CD4-positive, alpha-beta T cell (primary cell): ENCODE results near the gene BMPR2. TPM values are rescaled to one million over a fixed set of nuclear protein-coding genes. Genes with fewer than 3 reads are reported as not detected.

Experiments used
- ATAC-seq: fragments of 200-7000 bp; cut with Tn5 transposase; one replicate; pipeline ENCODE4 v1.10.0; 2022; ENCODE audit warnings: mild to moderate bottlenecking; ENCODE audit not compliant: poor library complexity
- CTCF ChIA-PET: fragments of 350-600 bp; sonication (Branson Sonifier 250); formaldehyde crosslinking; loops from one replicate; lab custom pipeline; 2021; ENCODE audit warnings: antibody characterized with exemption, inconsistent platforms; lab: Charles Lee
- POLR2A ChIA-PET: fragments of 350-600 bp; sonication (Branson Sonifier 250); formaldehyde crosslinking; loops from one replicate; lab custom pipeline; 2021; ENCODE audit warnings: antibody characterized with exemption, inconsistent platforms; lab: Charles Lee
- DNase-seq, 14 experiments: peaks; one replicate each; pipeline ENCODE4 v3.0.0-alpha.2; 2013 to 2020; ENCODE audit warnings: mixed read lengths in 2 of 14
- H3K27ac ChIP-seq, 2 donors: one replicate each; pipeline versions ENCODE4 v1.5.1 to v1.7.0; 2013; ENCODE audit warnings: low read length in 2 of 2, low read depth in 1 of 2, mild to moderate bottlenecking in 1 of 2
- H3K27me3 ChIP-seq, 2 experiments: 1 replicate in 1 of 2; 2 replicates in 1 of 2; pipeline versions ENCODE4 v1.6.1 to v1.7.0; 2013; ENCODE audit warnings: low read length in 2 of 2, control low read depth in 1 of 2, mild to moderate bottlenecking in 1 of 2, moderate library complexity in 1 of 2; ENCODE audit not compliant: insufficient read depth in 2 of 2, control insufficient read depth in 1 of 2
- H3K36me3 ChIP-seq: one replicate; pipeline ENCODE4 v1.6.1; 2013; ENCODE audit warnings: low read length, control low read depth; ENCODE audit not compliant: insufficient read depth
- H3K4me1 ChIP-seq: one replicate; pipeline ENCODE4 v1.6.1; 2013; ENCODE audit warnings: low read length, control low read depth; ENCODE audit not compliant: insufficient read depth
- H3K4me3 ChIP-seq: one replicate; pipeline ENCODE4 v1.5.1; 2013; ENCODE audit warnings: mild to moderate bottlenecking, low read length, moderate library complexity
- H3K9me3 ChIP-seq, 2 experiments: 1 replicate in 1 of 2; 2 replicates in 1 of 2; pipeline versions ENCODE4 v1.6.1 to v1.7.0; 2013; ENCODE audit warnings: low read length in 2 of 2, mild to moderate bottlenecking in 2 of 2, control low read depth in 1 of 2, moderate library complexity in 1 of 2; ENCODE audit not compliant: control insufficient read depth in 1 of 2, insufficient read depth in 1 of 2
- H3K27ac Mint-ChIP-seq: one replicate; pipeline ENCODE4 v1.8.0; 2020; ENCODE audit warnings: mixed read lengths
- H3K27me3 Mint-ChIP-seq: one replicate; pipeline ENCODE4 v1.8.0; 2021; ENCODE audit warnings: mixed read lengths
- H3K36me3 Mint-ChIP-seq: one replicate; pipeline ENCODE4 v1.8.0; 2021; ENCODE audit warnings: low read depth, mixed read lengths
- H3K4me1 Mint-ChIP-seq: one replicate; pipeline ENCODE4 v1.8.0; 2021; ENCODE audit warnings: low read depth, mixed read lengths
- H3K4me3 Mint-ChIP-seq: one replicate; pipeline ENCODE4 v1.8.0; 2020; ENCODE audit warnings: mild to moderate bottlenecking, mixed read lengths
- H3K9me3 Mint-ChIP-seq: one replicate; pipeline ENCODE4 v1.8.0; 2020; ENCODE audit warnings: mixed read lengths
- CTCF ChIP-seq: fragments of 200-600 bp; IDR thresholded peaks from one replicate; pipeline ENCODE4 v1.8.0; 2022; ENCODE audit warnings: antibody characterized with exemption, mild to moderate bottlenecking
- intact Hi-C, 2 experiments: fragments of 100-400 bp; cut with DNase I in 1 of 2; cut with micrococcal nuclease in 1 of 2; formaldehyde crosslinking; loops; one replicate each; pipeline versions ENCODE4 v1.15.1 to v1.9.0; 2023 to 2025; cut with DNase I, micrococcal nuclease
- total RNA-seq, 174 experiments: library from RNA in 2 of 174; stranded (reverse) in 2 of 174; gene quantifications; one replicate each; pipeline ENCODE4 v1.2.3 and lab custom pipeline; 2021 to 2026

Gene BMPR2
- total RNA-seq, 2 experiments from 2014 or later = 12.7 to 12.8 TPM

- Mint-ChIP-seq H3K27me3 (no peaks in the 10 kb centered on the region), H3K4me1 (peaks cover 4% of the 10 kb centered on the region), H3K36me3 (no peaks in the 10 kb centered on the region), H3K9me3 (no peaks in the 10 kb centered on the region), H3K27ac (no peak overlapping the region), H3K4me3 (no peak overlapping the region)
- POLR2A ChIA-PET = no interaction called here
- no peak for DNase-seq
- Histone ChIP-seq H3K27me3 (no peaks in the 10 kb centered on the region), H3K4me3 (no peak overlapping the region), H3K4me1 (no peaks in the 10 kb centered on the region), H3K36me3 (no peaks in the 10 kb centered on the region), H3K9me3 (no peaks in the 10 kb centered on the region), H3K27ac (no peak overlapping the region)
- no peak for TF ChIP-seq CTCF
- ATAC-seq = no peak
- CTCF ChIA-PET = no interaction called here
- intact Hi-C loops = no loop called here
These were observed 30.4 kb downstream of the BMPR2 start for GRCh38 chr2:202406445-202406978.

- intact Hi-C loops = no loop called here
- Histone ChIP-seq H3K4me1 (no peaks in the 10 kb centered on the region), H3K36me3 (no peaks in the 10 kb centered on the region), H3K27ac (no peak overlapping the region), H3K9me3 (no peaks in the 10 kb centered on the region), H3K4me3 (no peak overlapping the region), H3K27me3 (no peaks in the 10 kb centered on the region)
- Mint-ChIP-seq H3K27ac (no peak overlapping the region), H3K27me3 (no peaks in the 10 kb centered on the region), H3K4me1 (peaks cover 6% of the 10 kb centered on the region), H3K9me3 (no peaks in the 10 kb centered on the region), H3K4me3 (no peak overlapping the region), H3K36me3 (no peaks in the 10 kb centered on the region)
- TF ChIP-seq CTCF = no peak
- ChIA-PET POLR2A (no interaction called here), CTCF (no interaction called here)
- no peak for ATAC-seq
- no peak for DNase-seq
These were observed 32.5 kb downstream of the BMPR2 start for GRCh38 chr2:202408546-202409140.

GRCh38 chr2:202410092-202410491, 34.0 kb downstream of the BMPR2 start:
- Mint-ChIP-seq H3K4me1 (peaks cover 6% of the 10 kb centered on the region), H3K4me3 (no peak overlapping the region), H3K36me3 (no peaks in the 10 kb centered on the region), H3K27me3 (no peaks in the 10 kb centered on the region), H3K27ac (no peak overlapping the region), H3K9me3 (no peaks in the 10 kb centered on the region)
- no peak for TF ChIP-seq CTCF
- no peak overlapping the region for H3K4me3 ChIP-seq
- no peaks in the 10 kb centered on the region for H3K9me3 ChIP-seq
- POLR2A ChIA-PET = no interaction called here
- DNase-seq (no peak), ATAC-seq (no peak)
- no peaks in the 10 kb centered on the region for H3K36me3 ChIP-seq
- H3K27me3 ChIP-seq = no peaks in the 10 kb centered on the region
- intact Hi-C loops = no loop called here
- H3K27ac ChIP-seq = no peak overlapping the region
- CTCF ChIA-PET = no interaction called here
- no peaks in the 10 kb centered on the region for H3K4me1 ChIP-seq
